UCSD-AML1 (cell line): ENCODE measurements around the gene AVPR1B.

Experiments
- DNase-seq: peaks from one replicate; lab custom pipeline; 2025; ENCODE audit not compliant: unreplicated experiment; lab: John Stamatoyannopoulos, UW

The AVPR1B gene

DNA sequence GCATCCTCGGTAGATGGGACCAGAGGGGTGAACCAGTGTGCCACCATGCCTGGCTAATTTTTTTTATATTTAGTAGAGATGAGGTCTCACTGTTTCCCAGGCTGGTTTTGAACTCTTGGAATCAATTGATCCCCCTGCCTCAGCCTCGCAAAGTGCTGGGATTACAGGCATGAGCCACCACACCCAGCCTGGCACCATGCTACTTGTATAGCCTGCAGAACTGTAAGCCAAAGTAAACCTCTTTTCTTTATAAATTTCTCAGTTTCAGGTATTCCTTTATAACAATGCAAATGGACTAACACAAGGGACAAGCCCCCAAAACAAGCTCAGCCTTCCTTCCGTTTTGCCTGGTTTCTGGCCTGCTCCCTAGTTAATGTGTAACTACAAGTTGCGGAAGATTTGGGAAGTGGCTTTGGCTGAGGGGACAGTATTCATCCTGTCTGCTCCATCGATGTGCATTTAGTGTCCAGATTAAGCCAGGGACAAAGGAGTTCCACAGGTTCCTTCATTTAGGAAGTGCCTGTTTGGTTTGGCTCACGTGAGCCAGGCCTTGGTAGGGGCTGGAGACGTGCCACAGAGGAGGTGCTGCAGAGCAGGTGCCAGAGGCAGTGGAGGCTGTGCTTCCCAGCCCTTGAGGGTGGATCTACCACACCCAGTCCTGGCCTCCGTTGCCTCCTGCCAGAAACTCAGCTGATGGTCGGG is 4.4 kb downstream of the AVPR1B start:
- DNase-seq: no peak

DNA sequence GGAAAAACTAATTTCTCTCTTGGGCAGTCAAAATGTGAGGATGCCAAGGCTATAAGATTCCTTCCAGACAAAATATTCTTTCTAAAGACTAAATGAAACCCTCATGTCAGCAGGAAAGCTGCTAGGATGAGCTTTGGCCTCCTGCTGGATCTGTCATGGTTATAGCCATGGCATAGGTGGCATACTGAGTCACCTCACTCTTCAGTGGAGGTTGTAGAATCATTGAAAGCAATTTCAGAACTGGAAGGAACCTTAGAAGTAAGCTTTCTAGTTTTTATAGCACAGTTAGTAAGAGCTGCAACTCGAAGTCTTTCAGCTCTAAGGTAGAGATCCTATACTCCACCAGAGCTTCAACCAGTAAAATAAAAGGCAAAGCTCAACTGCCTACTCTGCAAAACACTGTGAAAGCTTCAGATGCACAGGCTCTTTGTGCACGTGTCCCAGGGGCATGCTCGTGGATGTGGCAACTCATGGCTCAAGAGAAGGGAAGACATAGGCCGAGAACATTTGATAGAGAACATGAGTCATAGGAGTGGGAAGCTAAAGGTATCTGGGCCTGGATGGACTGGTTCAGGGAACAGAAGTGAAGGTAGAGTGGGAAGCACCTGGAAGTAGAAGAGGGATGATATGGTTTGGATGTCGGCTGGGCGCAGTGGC is 5.8 kb downstream of the AVPR1B start:
- no peak for DNase-seq

DNA sequence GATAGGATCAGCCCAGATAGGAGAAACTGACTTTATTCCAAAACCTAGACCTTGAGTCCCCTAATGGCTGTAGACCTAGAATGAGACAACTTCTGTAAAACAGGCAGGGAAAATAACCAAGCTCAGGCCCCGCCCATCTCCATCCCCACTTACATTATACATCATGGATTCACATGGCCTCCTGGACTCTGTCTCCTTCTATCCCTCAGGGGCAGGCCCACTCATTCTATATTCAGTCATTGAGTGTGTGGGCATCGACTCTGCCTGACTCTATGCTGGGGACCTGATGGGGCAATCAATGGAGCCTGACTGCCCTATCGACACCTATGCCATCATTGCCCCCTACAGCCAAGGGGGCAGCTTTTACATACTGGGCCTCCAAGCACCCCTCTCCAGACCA is 6.4 kb downstream of the AVPR1B start:
- DNase-seq: no peak

DNA sequence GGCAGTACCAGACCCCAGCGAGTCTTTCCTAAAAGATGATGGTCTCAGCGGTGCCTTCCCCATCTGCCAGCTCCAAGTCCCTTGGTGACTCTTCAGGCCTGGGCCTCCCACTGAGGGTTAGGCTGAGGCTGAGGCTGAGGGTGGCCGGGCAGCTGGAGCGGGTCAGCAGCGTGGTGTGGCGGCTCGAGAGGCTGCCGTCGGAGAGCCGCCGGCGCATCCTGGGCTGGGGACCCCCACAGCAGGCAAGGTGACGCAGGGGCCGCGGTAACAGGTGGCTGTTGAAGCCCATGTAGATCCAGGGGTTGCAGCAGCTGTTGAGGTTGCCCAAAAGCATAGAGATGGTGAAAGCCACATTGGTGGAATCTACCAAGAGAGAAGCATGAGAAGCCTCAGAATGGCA is 7.0 kb downstream of the AVPR1B start:
- DNase-seq: no peak

DNA sequence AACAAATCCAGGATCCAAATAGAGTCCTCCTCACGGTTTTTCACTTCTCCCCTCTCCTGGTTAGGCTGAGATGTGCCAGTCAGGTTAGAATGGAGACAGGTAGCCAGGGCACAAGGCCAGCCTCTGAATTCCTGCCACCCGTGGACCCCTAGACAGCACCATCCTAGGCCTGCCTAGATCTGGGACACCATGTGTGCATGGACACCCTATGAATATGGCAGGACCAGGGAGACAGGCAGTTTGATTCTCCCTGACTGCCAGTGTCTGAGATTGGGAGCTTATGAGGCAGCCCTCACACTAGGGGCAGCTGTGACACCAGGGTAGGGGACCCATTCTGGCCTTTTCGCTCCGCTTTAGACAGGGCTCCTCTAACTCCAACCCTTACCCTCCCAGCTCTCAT is 7.5 kb downstream of the AVPR1B start:
- DNase-seq: no peak

DNA sequence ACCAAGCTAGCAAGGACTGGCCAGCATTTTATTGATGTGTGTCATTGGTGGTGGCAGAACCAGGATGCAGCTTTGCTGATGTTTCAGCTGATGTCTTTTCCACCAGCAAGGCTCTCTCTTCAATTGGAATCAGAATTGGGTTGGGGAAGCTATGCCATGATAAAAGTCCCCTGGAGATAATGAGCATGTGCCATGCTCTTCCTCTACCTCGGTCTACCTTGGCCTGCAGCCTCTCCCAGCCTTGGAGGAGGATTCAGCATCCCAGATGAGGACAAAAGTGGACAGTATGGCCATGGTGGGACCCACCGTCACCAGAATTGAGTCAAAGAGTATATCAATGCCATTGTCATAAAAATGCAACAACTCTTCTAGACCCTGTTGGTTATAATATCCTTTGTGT is 8.6 kb downstream of the AVPR1B start:
- no peak for DNase-seq

DNA sequence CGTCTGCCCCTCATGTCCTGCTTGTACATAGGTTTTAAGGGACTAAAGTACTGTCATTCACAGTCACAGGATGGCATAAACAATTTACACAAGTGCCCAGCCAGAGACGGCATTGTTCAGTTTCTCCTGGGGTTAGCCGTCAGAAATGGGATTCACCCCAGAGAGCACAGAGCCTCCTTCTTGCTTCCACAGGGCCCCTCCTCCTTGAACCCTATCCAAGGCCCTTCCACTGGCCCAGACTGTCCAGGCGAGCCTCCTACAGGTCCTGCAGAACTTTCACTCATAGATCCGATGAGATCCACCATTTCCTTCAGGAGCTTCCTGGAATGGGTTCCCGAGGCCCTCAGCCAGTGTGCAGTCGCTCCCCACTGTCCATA is 10.0 kb downstream of the AVPR1B start:
- no peak for DNase-seq

DNA sequence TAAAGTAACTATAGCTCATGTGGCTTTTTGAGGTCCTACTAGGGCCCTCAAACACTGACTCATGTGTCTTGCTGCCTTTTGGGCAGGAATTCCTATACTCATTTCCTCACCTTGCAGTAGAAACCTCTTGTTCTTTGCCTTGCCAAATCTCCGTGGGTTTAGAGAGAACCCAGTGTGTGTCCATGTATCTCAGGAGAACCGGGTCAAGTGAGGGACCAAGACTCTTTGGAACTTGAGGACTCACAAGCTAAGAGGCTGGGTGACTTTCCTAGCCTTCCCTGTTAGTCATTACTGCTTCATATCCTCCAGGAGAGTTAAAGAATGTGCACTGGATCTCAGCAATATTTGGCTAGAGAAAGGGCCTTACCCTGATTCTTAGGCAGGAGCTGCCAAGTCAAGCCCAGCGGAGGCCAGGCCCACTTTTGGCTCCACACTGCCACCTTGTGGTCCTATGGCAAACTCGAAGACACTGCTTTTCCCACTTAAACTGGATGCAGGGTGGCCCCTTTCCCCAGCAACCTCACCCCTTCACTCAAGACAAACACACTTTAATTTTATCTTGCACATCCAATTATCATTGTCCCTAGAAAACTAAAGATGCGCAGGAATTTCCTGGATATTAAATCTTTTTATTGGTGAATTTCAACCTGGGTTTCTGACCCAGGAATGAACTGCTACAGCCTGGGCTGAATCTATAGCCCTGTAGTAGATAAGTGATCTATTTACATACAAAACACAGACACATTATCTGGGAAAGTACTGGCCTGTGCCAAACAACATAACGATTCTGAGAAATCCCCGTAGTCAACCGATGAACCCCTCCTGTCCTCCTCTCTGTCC is 10.6 kb downstream of the AVPR1B start:
- peak; percentile 78 for DNase-seq

DNA sequence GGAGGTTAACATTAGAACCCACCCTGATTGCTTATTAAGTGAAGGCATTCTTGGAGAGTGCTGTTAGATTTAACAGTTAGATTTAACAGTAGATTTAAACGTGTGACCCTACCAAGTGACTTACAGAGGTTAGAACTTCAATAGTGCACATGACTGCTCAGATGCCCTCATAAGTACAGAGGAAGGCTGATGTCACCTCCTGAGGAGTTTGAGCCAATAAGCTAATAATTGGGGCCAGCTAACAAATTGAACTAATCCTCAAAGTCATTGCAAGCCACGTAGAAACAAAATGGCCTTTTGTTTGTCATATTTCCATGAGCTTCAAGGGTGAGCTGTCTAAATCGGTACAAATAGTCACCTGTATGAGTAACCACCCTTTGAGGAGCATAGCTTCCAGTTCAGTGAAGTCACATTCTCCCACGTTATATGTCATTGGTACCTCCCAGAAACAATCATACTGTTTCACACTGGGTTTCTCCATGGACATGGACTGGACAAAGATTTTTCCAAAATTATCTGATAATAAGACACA is 11.7 kb downstream of the AVPR1B start:
- no peak for DNase-seq

DNA sequence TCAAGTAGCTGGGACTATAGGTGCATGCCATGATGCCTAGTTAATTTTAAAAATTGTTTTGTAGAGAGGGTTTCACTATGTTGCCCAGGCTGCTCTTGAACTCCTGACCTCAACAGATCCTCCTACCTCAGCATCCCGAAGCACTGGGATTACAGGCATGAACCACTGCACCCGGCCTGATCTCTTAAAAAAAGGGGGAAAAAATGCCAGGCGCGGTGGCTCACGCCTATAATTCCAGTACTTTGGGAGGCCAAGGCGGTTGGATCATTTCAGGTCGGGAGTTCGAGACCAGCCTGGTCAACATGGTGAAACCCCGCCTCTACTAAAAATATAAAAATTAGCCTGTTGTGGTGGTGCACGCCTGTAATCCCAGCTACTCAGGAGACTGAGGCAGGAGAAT is 13.2 kb downstream of the AVPR1B start:
- no peak for DNase-seq

DNA sequence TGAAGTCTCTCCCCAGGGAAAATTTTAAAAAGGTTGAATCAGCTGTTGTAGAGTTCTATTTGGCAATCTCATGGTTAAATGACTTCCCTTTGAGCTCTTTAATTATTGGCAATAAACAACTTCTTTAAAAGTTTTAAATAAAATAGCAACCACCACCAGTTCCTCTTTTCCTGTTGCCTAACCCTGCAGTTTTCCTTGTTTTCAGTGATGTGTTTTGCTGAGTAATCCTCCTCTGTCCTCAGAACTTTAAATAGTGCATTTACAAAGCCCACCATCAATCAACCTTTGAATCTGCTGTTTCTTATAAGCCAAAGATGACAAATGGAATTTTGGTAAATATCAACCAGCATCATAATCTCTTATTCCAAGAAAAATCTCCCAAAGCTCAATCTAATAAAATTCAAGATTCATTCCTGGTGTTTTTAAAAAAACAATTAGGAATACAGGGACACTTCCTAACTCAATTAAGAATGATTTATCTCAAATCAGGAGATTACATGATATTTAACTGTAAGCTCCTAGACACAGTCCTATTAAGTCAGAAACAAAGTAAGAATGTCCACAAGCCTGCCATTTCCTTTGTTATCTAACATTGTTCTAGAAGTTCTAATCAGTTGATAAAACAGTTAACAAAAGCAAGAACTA is 14.8 kb downstream of the AVPR1B start:
- DNase-seq: no peak

DNA sequence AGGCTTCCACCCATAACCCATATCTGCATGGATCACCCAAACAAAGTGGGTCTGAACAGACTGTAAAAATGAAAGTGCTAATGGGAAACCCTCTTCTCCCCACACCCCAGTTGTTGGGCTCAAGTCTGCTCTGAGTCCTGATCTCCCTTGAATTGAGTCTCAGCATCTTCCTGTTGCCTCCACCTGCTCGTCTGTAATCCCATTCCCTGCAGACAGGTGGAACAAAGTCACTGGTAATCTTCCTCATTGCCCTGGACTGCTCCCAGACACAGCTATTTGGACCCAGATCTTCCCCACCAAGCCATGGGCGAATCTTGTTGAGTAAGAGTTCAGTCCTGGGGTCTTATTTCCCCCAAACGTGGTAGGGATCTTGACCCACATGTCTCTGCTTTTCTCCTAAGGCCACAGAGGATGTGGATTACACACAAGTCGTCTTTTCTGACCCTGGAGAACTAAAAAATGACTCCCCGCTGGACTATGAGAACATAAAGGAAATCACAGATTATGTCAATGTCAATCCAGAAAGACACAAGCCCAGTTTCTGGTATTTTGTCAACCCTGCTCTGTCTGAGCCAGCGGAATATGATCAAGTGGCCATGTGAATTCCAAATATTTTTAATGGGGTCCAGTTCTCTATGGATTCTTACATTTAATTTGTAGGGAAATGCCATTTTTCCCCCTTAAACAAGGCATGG is 15.7 kb downstream of the AVPR1B start:
- no peak for DNase-seq

DNA sequence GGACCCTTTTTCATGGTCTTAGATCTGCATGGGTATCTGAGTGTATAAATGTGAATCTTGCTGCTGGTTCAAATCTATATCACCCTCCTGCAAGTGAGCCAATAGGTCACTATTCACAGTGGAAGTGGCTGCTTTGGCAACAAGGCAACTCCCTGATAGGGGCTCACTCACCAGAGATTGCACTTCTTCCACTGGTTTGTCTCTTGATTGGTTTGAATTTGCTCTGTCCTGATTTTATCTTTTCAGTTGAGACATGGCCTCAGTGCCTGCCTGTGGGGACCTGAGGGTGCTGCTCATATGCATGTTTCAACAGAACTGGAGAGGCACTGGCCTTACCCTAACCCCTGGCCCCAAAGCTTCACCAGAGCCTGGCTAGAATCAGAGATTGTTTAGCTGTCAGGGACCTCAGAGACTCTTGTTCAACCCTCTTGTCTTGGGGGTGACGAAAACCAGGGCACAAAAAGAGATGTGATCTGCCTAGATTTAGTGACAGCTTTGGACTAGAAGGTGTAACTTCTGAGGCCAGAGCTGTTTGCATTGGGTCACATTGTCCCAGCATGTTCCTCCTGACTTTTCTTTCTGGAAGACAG is 16.9 kb downstream of the AVPR1B start:
- no peak for DNase-seq

DNA sequence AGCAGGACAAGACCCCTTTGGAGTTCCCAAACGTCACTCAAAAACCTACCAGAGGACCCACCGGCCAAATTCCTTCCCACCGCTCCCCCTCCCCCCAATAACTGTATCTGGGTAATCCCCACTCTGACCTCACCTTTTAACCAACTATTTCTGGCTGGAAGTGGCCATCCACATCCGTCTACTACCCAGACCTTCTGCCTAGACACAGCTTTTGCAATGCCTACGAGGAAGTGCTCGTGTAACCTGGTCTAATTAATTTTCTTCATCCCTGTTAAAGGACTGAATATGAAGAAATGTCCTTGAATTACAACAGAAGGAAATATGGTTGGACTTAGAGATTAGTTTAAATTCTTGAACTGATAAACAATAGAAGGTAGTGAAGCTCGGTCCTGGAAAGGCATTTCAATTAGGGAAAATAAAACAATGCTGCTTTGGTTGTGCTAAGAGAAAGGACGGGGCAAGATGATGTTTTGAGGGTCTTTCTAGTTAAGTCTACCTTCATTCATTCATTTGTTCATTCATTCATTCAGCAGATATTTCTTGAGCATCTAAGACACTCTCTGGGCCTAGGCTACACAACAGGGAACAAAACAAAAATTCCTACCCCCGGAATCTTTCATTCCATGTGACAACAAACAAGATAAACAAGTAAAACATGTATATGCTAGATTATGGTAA is 18.8 kb downstream of the AVPR1B start:
- no peak for DNase-seq

DNA sequence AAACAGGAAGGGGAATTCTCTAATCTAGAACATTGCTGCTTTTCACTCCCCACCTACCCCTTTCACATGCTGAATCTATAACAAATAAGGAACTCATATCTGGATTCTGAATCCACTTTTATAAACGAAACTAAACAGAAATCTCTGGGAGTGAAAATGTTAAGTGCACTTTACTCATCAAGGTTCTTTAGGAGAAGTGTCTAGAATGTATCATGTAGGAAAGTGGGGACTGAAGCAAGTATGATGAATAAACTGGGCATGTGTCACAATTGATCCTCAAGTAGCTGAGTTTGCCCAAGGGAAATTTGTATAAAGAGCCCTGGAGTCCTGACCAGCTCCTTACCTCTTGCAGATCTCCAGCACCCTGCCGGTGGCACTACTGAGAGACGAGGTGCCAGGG is 19.8 kb downstream of the AVPR1B start:
- DNase-seq: no peak

DNA sequence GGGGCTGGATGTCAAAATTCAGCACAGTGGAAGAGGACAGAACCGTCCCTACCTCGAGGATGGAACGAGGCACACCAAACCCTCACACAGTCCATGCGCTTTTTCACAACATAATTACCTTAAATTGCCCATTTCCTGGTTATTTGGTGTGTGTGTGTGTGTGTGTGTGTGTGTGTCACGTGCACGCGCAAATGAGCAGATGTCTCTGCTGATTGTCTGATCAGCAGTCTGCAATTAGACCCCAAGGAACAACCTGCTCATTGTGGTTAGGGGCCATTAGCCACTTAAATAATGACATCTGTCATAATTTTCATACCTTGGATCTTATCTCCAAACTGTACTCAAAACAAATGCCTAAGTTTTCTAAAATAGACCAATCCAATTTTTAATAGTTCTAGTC is 23.2 kb downstream of the AVPR1B start:
- DNase-seq: no peak

DNA sequence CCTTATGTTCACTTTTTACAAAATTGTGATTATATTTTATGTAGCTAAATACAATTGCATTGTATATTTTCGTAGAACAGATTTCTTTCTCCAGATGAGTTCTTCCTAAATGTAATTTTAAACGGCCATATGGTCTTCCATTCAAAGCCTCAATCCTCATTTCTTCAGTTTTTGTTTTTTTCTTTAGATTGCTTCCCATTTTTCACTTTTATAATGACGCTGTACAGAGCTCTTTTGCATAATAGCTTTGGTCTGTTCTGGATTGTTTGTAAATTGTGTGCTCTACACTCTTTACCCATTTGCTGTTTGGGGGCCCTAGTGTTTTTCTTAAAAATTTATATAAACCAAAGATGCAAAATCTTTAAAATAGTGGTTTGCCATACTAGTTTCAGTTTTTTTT is 27.8 kb downstream of the AVPR1B start:
- DNase-seq: no peak

DNA sequence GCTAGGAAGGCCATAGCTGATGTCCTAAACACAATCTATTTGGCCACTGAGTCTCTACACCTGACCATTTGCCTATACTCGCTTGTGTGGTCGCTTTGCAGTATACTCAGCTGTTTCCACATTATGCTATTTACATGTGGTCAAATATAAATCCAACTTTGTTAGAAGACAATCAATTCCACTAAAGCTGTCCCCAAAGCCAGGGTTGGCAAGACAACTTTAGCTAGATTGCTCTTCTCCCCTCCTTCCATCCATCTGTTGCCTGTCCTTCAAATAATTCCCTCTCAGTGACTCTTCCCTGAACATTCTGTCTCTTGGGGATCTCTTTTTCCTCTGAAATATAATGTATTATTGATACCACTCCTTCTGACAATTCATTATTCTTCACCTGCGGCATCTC is 30.1 kb downstream of the AVPR1B start:
- no peak for DNase-seq

DNA sequence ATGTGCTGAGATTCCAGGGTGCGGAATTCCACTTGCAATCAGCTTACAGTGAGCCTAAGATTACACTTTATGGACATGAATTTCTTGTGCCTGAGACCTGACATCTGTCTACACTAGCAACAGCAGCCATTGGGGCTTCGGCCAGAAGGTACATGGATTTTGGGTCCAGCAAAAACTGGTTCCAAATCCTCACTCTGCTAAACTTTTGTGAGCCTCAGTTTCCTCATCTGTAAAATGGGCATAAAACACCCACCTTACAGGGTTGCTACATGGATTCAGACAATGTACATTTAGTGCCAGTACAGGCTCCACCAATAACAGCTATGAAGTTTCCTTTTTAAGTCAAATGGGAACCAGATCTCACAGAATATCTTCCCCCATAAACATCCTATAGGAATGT is 33.4 kb downstream of the AVPR1B start:
- no peak for DNase-seq
